HL-60 (cell line): ENCODE measurements around the gene ZNF48.

Source experiments
- DNase-seq, 2 experiments: peaks; one replicate each; pipeline ENCODE4 v3.0.0-alpha.2; 2010 to 2020; ENCODE audit warnings: low read depth in 1 of 2, low spot score in 1 of 2
- H3K27ac ChIP-seq: fragments of 250-450 bp; sonication (Bioruptor Pico); replicated peaks from 2 replicates; pipeline ENCODE4 v1.5.1; 2020; ENCODE audit warnings: mild to moderate bottlenecking, moderate library complexity
- H3K27me3 ChIP-seq: fragments of 250-450 bp; sonication (Bioruptor Pico); 2 replicates; pipeline ENCODE4 v1.5.1; 2021; ENCODE audit warnings: mild to moderate bottlenecking, moderate library complexity; ENCODE audit not compliant: insufficient read depth, poor library complexity, severe bottlenecking
- H3K4me3 ChIP-seq: replicated peaks from 2 replicates; pipeline ENCODE4 v1.5.1; 2011; ENCODE audit warnings: mild to moderate bottlenecking, control low read depth, low read length; ENCODE audit not compliant: insufficient read depth
- GABPA ChIP-seq: IDR thresholded peaks from 2 replicates; pipeline ENCODE4 v1.6.1; 2012; ENCODE audit warnings: low read depth
- POLR2AphosphoS5 ChIP-seq: IDR thresholded peaks from 2 replicates; pipeline ENCODE4 v1.6.1; 2012; ENCODE audit warnings: low read depth
- SPI1 ChIP-seq: IDR thresholded peaks from 2 replicates; pipeline ENCODE4 v1.6.1; 2012; ENCODE audit warnings: low read depth, mild to moderate bottlenecking, borderline replicate concordance
- TF ChIP-seq, protein P1 (sequence below): IDR thresholded peaks from 2 replicates; pipeline ENCODE4 v1.6.1; 2012; ENCODE audit warnings: low read depth; ENCODE audit not compliant: insufficient replicate concordance
- TF ChIP-seq, protein P2 (sequence below): IDR thresholded peaks from one replicate; pipeline ENCODE4 v1.5.1; 2011; ENCODE audit warnings: low read length, control low read depth, inconsistent platforms; ENCODE audit not compliant: insufficient read depth

The ZNF48 gene

DNA sequence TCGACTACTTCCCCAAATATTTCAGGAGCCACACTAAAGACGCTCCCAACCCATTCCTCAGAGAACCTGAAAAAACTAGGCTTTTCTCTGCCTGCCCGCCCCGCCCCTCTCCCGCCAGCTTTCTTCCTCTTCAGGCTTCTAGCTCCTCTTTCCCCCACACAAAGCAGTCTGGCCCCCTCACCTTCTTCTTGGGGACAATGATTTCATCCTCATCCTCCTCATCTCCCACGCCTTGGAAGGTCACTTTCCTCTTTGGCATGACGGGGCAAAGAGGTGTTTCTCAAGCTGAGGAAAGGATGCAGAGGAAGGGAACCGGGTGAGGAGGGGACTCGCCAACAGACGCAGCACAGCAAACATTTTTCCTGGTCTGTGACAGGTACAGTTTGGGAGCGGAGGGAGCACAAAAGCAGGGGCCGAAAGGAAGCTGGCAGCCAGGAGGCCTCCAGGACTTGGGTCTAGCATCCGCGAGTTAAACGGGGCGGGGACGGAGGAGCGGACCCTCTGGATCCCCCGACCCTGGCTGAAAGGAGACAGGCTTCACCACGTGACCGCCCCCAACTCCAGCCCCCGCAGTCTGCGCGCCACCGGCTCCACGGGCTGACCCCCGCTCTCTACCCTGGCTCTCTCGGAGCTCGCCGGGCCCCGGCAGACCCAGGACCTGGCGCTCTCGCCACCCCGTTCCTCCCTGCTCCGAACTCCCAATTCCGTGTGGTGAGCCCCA lies 40.6 kb upstream of the ZNF48 start:
- DNase-seq, result no peak
- Histone ChIP-seq H3K27me3 (no peaks in the 10 kb centered on the region), H3K27ac (peak overlapping the region; percentile 94), H3K4me3 (peak overlapping the region; percentile 95)
- no peak for TF ChIP-seq GABPA
- TF ChIP-seq SPI1, result no peak
- TF ChIP-seq POLR2AphosphoS5, result no peak
- TF ChIP-seq, protein P1, sequence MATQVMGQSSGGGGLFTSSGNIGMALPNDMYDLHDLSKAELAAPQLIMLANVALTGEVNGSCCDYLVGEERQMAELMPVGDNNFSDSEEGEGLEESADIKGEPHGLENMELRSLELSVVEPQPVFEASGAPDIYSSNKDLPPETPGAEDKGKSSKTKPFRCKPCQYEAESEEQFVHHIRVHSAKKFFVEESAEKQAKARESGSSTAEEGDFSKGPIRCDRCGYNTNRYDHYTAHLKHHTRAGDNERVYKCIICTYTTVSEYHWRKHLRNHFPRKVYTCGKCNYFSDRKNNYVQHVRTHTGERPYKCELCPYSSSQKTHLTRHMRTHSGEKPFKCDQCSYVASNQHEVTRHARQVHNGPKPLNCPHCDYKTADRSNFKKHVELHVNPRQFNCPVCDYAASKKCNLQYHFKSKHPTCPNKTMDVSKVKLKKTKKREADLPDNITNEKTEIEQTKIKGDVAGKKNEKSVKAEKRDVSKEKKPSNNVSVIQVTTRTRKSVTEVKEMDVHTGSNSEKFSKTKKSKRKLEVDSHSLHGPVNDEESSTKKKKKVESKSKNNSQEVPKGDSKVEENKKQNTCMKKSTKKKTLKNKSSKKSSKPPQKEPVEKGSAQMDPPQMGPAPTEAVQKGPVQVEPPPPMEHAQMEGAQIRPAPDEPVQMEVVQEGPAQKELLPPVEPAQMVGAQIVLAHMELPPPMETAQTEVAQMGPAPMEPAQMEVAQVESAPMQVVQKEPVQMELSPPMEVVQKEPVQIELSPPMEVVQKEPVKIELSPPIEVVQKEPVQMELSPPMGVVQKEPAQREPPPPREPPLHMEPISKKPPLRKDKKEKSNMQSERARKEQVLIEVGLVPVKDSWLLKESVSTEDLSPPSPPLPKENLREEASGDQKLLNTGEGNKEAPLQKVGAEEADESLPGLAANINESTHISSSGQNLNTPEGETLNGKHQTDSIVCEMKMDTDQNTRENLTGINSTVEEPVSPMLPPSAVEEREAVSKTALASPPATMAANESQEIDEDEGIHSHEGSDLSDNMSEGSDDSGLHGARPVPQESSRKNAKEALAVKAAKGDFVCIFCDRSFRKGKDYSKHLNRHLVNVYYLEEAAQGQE, result no peak
- TF ChIP-seq, protein P2, sequence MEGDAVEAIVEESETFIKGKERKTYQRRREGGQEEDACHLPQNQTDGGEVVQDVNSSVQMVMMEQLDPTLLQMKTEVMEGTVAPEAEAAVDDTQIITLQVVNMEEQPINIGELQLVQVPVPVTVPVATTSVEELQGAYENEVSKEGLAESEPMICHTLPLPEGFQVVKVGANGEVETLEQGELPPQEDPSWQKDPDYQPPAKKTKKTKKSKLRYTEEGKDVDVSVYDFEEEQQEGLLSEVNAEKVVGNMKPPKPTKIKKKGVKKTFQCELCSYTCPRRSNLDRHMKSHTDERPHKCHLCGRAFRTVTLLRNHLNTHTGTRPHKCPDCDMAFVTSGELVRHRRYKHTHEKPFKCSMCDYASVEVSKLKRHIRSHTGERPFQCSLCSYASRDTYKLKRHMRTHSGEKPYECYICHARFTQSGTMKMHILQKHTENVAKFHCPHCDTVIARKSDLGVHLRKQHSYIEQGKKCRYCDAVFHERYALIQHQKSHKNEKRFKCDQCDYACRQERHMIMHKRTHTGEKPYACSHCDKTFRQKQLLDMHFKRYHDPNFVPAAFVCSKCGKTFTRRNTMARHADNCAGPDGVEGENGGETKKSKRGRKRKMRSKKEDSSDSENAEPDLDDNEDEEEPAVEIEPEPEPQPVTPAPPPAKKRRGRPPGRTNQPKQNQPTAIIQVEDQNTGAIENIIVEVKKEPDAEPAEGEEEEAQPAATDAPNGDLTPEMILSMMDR, result no peak

DNA sequence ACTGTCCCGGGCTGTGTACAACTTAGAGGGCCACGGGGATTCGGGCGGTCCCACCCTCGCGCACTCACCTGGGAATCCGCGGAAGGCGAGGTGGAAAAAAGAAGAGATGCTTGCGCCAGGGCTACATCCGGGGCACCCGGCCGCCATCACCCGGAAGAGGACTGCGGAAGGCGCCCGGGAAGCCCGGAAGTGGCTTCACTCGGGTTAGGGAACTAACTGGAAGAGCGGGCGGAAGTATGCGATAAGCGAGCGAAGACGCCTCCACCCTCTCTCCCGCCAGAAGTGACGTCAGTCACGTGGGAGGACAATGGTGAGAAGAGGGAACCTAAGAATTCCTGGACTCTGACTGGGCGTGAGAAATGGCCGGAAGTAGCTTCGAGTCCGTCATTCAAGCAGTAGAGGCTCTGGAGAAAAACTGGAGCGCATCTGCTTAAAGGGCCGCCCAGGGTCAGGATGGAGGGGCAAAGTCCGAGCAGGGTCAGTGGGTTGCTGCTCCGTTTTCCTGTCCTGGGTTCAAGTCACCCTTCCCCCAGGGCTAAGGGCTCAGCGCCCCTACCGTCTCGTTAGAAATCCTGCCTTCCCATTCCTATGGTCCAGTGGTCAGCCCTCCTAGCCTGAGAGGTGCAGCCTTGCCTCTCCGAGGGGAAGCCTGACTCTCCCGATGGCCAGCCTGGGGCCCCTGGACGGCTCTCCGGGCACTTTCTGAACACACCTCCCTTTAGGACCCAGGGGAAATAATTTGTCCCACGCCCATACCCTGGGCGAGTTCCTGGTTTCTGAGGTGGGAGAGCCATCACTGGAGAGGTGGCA lies 39.9 kb upstream of the ZNF48 start, which contains the start of gene CD2BP2:
CD2BP2 (minus strand) TSS at position 165 of the 810 bp plus-strand sequence. CDS start 627 bp downstream, outside the sequence.
- TF ChIP-seq GABPA (peak; percentile 95), POLR2AphosphoS5 (peak; percentile 58; the same call in 1 of the 2 replicates), SPI1 (peak; percentile 75; the same call in 1 of the 2 replicates)
- TF ChIP-seq, protein P1, result peak; percentile 27
- TF ChIP-seq, protein P2, result no peak
- Histone ChIP-seq H3K27ac (peak within 1 kb of the TSS; percentile 94), H3K27me3 (no peaks in the 10 kb centered on the region), H3K4me3 (peak within 1 kb of the TSS; percentile 95)
- DNase-seq, result peak; percentile 98 to 99

DNA sequence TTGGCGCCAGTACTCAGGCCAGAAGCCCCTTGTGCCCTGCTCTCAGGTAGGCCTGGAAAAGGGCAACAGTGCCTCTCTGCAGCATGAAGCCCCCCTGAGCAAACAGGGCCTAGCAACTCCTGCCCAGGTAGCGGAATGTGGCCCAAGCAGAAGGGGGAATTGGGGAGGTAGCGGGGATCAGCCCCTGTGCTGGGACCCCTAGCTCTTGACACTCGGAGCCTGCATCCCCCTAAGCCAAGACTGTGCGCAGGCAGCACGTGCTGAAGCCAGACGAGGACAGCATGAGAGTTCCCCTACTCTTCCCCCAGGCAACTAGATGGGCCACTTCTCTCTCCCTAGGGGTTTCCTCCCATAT lies 39.3 kb upstream of the ZNF48 start:
- Histone ChIP-seq H3K4me3 (peak overlapping the region; percentile 95), H3K27me3 (no peaks in the 10 kb centered on the region), H3K27ac (peak overlapping the region; percentile 94)
- TF ChIP-seq, protein P1, result no peak
- TF ChIP-seq GABPA (no peak), SPI1 (no peak), POLR2AphosphoS5 (no peak; the same call in 1 of the 2 replicates)
- TF ChIP-seq, protein P2, result no peak
- DNase-seq, result no peak
